ENCODE results near the gene FOXO3. TPM values are rescaled to one million over a fixed set of nuclear protein-coding genes. Genes with fewer than 3 reads are reported as not detected.

The FOXO3 gene
- polyA plus RNA-seq, 1 experiment = 25.4 TPM

DNA sequence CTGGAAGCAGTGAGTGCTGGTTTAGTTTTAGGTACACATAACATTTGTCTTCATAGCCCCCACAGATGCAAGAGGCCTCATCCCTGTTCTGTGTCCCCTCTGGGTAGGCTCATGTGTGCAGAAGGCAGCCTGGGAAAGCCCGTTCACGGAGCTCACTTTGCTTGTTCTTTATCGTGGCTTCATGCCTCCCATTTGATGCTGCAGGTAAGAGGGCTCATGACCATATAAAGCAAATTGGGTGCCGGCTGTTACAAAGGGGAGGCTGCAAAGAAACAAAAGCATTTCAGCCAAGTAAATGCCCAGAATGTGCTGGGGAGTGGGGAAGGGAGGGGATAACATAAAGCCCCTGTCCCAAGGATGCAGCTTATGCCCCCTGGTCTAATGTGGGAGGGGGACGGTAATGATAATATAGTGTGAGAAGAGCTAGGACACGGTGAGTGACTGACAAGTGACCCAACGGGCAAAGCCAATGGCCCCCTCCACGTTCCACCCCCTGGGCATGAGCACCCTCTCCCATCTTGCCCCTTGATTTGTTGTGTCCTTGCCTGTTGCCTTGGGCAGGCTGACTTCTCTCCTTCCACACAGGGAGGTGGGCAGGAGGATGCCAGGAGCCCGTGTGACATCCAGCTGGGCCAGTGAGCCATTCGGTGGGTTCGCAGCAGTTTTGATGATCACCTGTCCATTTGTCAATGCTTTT is 138.0 kb downstream of the FOXO3 start:
- no peak for DNase-seq (ENCODE audit: low read depth)
- TF ChIP-seq, protein P1, sequence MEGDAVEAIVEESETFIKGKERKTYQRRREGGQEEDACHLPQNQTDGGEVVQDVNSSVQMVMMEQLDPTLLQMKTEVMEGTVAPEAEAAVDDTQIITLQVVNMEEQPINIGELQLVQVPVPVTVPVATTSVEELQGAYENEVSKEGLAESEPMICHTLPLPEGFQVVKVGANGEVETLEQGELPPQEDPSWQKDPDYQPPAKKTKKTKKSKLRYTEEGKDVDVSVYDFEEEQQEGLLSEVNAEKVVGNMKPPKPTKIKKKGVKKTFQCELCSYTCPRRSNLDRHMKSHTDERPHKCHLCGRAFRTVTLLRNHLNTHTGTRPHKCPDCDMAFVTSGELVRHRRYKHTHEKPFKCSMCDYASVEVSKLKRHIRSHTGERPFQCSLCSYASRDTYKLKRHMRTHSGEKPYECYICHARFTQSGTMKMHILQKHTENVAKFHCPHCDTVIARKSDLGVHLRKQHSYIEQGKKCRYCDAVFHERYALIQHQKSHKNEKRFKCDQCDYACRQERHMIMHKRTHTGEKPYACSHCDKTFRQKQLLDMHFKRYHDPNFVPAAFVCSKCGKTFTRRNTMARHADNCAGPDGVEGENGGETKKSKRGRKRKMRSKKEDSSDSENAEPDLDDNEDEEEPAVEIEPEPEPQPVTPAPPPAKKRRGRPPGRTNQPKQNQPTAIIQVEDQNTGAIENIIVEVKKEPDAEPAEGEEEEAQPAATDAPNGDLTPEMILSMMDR (IDR thresholded peaks at IDR 0.05; ENCODE audit: insufficient read depth, low read depth, low read length) = no peak
- POLR2A ChIA-PET = no interaction called here
- Histone ChIP-seq H3K36me3 (ENCODE audit: control insufficient read depth, insufficient read depth, low read length) (no peaks in the 10 kb centered on the region), H3K27me3 (ENCODE audit: control insufficient read depth, insufficient read depth, low read length) (no peaks in the 10 kb centered on the region), H3K4me3 (ENCODE audit: low read depth, low read length) (no peak overlapping the region)
- CTCF ChIA-PET = no interaction called here

DNA sequence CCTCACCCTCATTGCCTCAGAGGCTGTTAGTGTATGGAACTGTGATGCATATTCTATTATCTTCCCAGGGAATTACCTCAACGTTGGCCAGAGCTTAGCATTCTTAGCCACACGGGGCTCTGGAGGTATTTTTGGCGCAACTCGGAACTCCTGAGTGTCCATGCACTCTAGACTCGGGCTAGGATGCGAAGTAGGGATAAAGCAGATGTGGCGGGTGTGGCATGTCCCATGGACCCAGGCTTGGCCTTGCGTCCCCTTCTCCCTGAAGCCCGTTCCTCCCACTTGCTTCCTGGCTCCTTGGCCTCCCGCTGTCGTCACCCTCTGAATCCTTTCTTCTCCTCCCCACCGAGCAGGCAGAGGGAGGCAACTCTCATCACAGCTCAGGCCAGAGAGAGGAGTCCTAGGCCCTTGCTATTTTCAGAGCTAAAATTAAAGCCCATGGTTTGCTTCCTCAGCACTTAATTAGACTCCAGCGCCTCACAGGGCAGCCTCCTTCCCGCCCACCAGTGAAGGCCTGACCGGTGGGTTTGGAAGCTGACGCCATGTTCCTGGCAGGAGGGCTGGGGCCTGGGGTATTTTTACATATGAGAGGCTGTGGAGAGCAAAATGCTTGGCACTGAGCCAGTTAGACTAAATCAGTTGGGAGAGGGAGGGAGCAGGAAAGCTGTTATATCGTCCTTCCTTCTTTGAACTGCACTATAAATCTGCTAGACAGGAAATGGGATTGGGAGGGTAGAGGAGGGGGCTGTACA is 138.7 kb downstream of the FOXO3 start:
- ChIA-PET POLR2A (no interaction called here), CTCF (no interaction called here)
- no peak for DNase-seq (ENCODE audit: low read depth)
- Histone ChIP-seq H3K4me3 (ENCODE audit: low read depth, low read length) (no peak overlapping the region), H3K27me3 (ENCODE audit: control insufficient read depth, insufficient read depth, low read length) (no peaks in the 10 kb centered on the region), H3K36me3 (ENCODE audit: control insufficient read depth, insufficient read depth, low read length) (no peaks in the 10 kb centered on the region)
- TF ChIP-seq, protein P1 (IDR thresholded peaks at IDR 0.05; ENCODE audit: insufficient read depth, low read depth, low read length) = no peak

DNA sequence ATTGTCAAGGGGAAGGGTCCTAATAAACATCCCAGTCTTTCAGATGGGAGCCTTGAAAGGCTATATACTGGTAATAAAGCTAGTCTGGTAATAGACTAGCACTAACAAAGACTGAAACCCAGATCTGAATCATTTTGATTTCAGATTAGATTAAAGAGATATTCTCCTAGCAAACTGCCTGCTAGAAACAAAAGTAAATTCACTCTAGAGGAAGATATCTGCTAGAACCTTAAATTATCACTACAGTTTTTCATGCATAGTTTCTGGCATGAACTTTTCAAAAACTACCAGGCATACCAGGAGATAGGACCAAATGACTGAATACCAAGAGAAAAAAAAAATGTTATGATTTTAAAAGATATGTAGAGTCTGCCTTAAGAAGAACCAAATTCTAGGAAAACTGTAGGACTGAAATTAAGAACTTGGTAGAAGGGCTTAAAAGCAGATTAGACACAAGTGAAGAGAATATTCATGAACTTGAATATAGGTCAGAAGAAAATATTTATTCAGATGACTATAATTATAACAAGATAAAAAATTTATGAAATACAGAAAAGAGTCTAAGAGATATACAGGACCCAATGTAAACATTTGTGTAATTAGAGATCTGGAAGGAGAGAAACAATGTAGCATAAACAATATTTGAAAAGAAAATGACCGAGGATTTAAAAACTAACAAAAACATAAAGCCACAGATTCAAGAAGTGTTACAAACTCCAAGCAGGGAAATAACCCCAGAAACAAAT is 141.6 kb downstream of the FOXO3 start:
- Histone ChIP-seq H3K36me3 (ENCODE audit: control insufficient read depth, insufficient read depth, low read length) (no peaks in the 10 kb centered on the region), H3K4me3 (ENCODE audit: low read depth, low read length) (no peak overlapping the region), H3K27me3 (ENCODE audit: control insufficient read depth, insufficient read depth, low read length) (no peaks in the 10 kb centered on the region)
- ChIA-PET CTCF (no interaction called here), POLR2A (no interaction called here)
- TF ChIP-seq, protein P1 (IDR thresholded peaks at IDR 0.05; ENCODE audit: insufficient read depth, low read depth, low read length) = no peak
- DNase-seq (ENCODE audit: low read depth) = no peak

DNA sequence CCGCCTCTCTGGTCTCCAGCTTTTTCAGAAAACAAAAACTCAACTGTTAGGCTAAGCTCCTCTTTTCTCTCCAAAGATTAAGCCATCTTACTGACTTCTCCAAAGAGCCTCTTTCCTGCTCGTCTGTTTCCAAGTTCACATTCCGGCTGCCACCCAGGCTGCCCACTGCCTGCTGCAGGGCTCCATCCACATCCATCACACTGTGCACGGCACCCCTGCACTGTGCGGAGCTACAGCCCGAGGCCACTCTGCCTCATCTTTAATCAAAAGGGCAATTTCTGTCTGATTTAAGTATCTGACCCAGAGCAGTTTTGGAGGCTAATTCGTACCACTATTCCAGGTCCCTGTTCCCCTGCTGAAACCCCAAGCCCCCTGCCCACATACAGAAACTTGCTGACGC is 145.9 kb downstream of the FOXO3 start:
- no peaks in the 10 kb centered on the region for H3K36me3 ChIP-seq (ENCODE audit: control insufficient read depth, insufficient read depth, low read length)
- CTCF ChIA-PET = no interaction called here
- TF ChIP-seq, protein P1 (IDR thresholded peaks at IDR 0.05; ENCODE audit: insufficient read depth, low read depth, low read length) = no peak
- no peak overlapping the region for H3K4me3 ChIP-seq (ENCODE audit: low read depth, low read length)
- POLR2A ChIA-PET = no interaction called here
- no peaks in the 10 kb centered on the region for H3K27me3 ChIP-seq (ENCODE audit: control insufficient read depth, insufficient read depth, low read length)
- DNase-seq (ENCODE audit: low read depth) = no peak

DNA sequence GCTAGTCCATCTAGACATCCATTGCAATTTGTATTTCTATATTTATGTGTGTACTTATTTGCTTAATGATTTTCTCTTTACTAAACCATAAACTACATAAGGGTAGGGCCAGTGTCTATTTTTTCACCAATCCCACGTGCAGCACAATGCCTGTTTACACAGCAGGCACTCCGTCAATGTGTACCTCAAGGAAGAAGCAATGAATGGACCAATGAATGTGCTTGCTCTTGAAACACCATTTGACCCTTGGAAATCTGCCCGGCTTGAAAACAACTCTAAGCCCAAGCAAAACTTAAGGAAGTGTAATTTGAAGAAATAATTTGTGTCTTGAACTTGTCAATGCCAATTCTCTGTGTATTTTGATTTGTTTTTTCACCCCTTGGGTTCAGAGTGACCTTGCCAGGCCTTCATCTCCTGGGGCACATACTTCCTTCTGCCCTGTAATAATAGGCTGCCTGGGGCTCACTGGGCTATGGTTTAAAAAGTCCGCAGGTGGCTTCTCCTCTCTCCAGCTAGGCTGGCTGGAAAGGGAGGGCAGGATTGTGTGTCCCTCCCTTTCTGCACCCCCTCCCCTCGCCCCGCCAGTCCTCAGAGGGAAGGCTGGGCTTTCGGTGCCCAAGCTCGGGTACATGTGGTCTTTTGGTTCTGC is 146.7 kb downstream of the FOXO3 start:
- CTCF ChIA-PET = interaction anchor here (1.3 kb wide), 1 partner anchor 17 kb away, joined by 3 read pairs; no protein-coding TSS in a partner anchor
- no peaks in the 10 kb centered on the region for H3K36me3 ChIP-seq (ENCODE audit: control insufficient read depth, insufficient read depth, low read length)
- no peak for DNase-seq (ENCODE audit: low read depth)

More for the DNA sequence above, 146.7 kb downstream of the FOXO3 start:
- POLR2A ChIA-PET = no interaction called here
- TF ChIP-seq, protein P1 (IDR thresholded peaks at IDR 0.05; ENCODE audit: insufficient read depth, low read depth, low read length) = no peak
- H3K4me3 ChIP-seq (ENCODE audit: low read depth, low read length) = no peak overlapping the region
- no peaks in the 10 kb centered on the region for H3K27me3 ChIP-seq (ENCODE audit: control insufficient read depth, insufficient read depth, low read length)

All from BJ (cell line).